Measurements from ENCODE around the gene LRRK2. TPM values are rescaled to one million over a fixed set of nuclear protein-coding genes. Genes with fewer than 3 reads are reported as not detected.

LRRK2 gene
- polyA plus RNA-seq, 2 of the 4 experiments (the other 2 are of a cell fraction) = 5.3 to 20.4 TPM

DNA sequence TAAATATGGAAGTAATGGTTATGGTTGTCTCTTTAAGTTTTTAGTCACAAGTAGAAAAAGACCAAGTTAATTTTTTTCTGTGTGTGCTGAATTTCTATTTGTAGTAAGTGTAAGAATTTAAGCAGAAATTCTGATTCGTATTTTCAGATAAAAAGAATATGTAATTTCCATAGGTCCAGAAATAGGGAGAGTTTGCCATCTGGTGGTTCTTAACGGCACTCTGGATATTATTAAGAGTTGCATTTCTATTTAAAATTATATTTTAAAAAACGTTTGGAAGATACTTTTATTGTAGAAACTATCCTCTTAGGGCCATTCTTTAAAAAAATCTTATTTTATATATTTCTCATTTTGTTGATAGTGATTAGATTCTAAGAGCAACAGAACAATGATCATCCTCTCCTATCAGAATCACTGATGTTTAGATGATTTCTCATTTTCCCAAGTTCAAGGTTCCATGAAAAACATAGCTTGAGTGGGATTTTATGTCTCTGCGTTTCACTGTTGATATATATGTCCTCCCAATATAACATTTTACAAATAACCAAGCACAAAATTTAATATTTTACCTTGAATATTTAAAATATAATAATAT lies 88.3 kb downstream of the LRRK2 start (continued):
- TF ChIP-seq, protein P1, sequence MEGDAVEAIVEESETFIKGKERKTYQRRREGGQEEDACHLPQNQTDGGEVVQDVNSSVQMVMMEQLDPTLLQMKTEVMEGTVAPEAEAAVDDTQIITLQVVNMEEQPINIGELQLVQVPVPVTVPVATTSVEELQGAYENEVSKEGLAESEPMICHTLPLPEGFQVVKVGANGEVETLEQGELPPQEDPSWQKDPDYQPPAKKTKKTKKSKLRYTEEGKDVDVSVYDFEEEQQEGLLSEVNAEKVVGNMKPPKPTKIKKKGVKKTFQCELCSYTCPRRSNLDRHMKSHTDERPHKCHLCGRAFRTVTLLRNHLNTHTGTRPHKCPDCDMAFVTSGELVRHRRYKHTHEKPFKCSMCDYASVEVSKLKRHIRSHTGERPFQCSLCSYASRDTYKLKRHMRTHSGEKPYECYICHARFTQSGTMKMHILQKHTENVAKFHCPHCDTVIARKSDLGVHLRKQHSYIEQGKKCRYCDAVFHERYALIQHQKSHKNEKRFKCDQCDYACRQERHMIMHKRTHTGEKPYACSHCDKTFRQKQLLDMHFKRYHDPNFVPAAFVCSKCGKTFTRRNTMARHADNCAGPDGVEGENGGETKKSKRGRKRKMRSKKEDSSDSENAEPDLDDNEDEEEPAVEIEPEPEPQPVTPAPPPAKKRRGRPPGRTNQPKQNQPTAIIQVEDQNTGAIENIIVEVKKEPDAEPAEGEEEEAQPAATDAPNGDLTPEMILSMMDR (IDR thresholded peaks at IDR 0.05) = peak; percentile 90

DNA sequence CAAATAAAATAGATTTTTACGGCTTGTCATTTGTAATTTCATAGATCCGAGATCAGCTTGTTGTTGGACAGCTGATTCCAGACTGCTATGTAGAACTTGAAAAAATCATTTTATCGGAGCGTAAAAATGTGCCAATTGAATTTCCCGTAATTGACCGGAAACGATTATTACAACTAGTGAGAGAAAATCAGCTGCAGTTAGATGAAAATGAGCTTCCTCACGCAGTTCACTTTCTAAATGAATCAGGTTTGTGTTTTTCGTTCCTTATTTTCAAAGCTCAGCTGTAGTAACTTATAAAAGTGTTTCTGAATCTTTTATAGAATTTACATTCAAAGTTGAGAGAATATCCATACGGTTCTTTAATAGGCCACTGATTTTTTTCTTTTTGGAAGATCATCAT lies 89.1 kb downstream of the LRRK2 start:
- CTCF ChIA-PET = interaction anchor here (0.6 to 4.4 kb wide), 23 partner anchors 8 to 550 kb away, joined by 3 to 33 read pairs (median 4); no protein-coding TSS in a partner anchor
- no peak for TF ChIP-seq MAZ (IDR thresholded peaks at IDR 0.05; ENCODE audit: borderline replicate concordance, low read depth, low read length)
- TF ChIP-seq FOSB (CRISPR knock-in tag; IDR thresholded peaks at IDR 0.05) = no peak
- no peak for TF ChIP-seq JUN (IDR thresholded peaks at IDR 0.05)
- no peak for TF ChIP-seq PHF8 (IDR thresholded peaks at IDR 0.05; ENCODE audit: borderline replicate concordance, low read depth)
- TF ChIP-seq EHMT2 (IDR thresholded peaks at IDR 0.05; ENCODE audit: low read depth) = no peak
- TF ChIP-seq HOXB5 (CRISPR knock-in tag; IDR thresholded peaks at IDR 0.05) = no peak
- no peak for TF ChIP-seq ZNF302 (CRISPR knock-in tag; IDR thresholded peaks at IDR 0.05)
- TF ChIP-seq KDM5A (IDR thresholded peaks at IDR 0.05) = no peak
- TF ChIP-seq TFCP2L1 (CRISPR knock-in tag; IDR thresholded peaks at IDR 0.05) = no peak
- no peak for TF ChIP-seq HEYL (CRISPR knock-in tag; IDR thresholded peaks at IDR 0.05)
- no peak for TF ChIP-seq JUNB (IDR thresholded peaks at IDR 0.05)
- no peak for TF ChIP-seq CBX2 (IDR thresholded peaks at IDR 0.05; ENCODE audit: borderline replicate concordance, low read depth)
- TF ChIP-seq MYC (IDR thresholded peaks at IDR 0.05; ENCODE audit: borderline replicate concordance, low read length) = no peak
- TF ChIP-seq POLR2A (IDR thresholded peaks at IDR 0.05; ENCODE audit: low read length) = no peak
- no peak for TF ChIP-seq BHLHE40 (IDR thresholded peaks at IDR 0.05; ENCODE audit: low read depth, low read length)
- no peak for TF ChIP-seq FOSL2 (IDR thresholded peaks at IDR 0.05)
- TF ChIP-seq FOSL2 (CRISPR knock-in tag; IDR thresholded peaks at IDR 0.05) = no peak
- TF ChIP-seq SMC3 (IDR thresholded peaks at IDR 0.05) = no peak
- H3K4me1 ChIP-seq = peaks cover 9% of the 10 kb centered on the region; the same call in 2 of the 3 replicates
- FAIRE-seq (no peak), ATAC-seq (no peak), DNase-seq (ENCODE audit: low read depth in 1 of 2, low spot score in 1 of 2) (no peak)
- H3K27ac ChIP-seq = no peak overlapping the region
- POLR2A ChIA-PET = no interaction called here
- no peak overlapping the region for H3K4me3 ChIP-seq
- H3K4me2 ChIP-seq = no peak overlapping the region
- no peaks in the 10 kb centered on the region for H3K9me3 ChIP-seq
- WGBS (ENCODE audit: missing lambda C conversion rate) = 91% methylated on average over 10 of the region's 10 CpGs

DNA sequence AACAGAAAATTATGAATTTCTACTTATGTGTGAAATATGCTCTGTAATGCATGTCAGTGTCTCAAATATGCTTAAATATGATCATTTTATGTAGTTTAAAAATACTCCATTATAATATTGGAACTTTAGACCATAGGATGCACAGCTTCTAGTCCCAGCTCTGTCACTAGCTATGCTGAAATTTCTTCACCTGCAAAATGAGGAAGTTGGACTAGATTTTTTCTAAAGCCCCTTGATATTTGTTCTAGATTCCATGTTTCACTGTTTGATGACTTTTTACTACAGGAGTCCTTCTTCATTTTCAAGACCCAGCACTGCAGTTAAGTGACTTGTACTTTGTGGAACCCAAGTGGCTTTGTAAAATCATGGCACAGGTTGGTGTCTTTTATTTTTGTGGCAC lies 90.1 kb downstream of the LRRK2 start:
- Histone ChIP-seq H3K27ac (no peak overlapping the region), H3K4me2 (no peak overlapping the region), H3K4me3 (no peak overlapping the region), H3K4me1 (peaks cover 9% of the 10 kb centered on the region; the same call in 2 of the 3 replicates), H3K9me3 (no peaks in the 10 kb centered on the region)
- no peak for ATAC-seq
- no peak for DNase-seq (ENCODE audit: low read depth in 1 of 2, low spot score in 1 of 2)
- FAIRE-seq = no peak
- POLR2A ChIA-PET = no interaction called here
- CTCF ChIA-PET = interaction anchor here (1.5 to 4.4 kb wide), 6 partner anchors 11 to 304 kb away, joined by 3 to 33 read pairs (median 10); no protein-coding TSS in a partner anchor
- TF ChIP-seq, protein P2, sequence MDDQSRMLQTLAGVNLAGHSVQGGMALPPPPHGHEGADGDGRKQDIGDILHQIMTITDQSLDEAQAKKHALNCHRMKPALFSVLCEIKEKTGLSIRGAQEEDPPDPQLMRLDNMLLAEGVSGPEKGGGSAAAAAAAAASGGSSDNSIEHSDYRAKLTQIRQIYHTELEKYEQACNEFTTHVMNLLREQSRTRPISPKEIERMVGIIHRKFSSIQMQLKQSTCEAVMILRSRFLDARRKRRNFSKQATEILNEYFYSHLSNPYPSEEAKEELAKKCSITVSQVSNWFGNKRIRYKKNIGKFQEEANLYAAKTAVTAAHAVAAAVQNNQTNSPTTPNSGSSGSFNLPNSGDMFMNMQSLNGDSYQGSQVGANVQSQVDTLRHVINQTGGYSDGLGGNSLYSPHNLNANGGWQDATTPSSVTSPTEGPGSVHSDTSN (IDR thresholded peaks at IDR 0.05) = no peak
- no peak for TF ChIP-seq FOSL2 (IDR thresholded peaks at IDR 0.05)
- TF ChIP-seq FOSL2 (CRISPR knock-in tag; IDR thresholded peaks at IDR 0.05) = no peak
- no peak for TF ChIP-seq RAD21 (conservative IDR thresholded peaks at IDR 0.05 in 1 of 2, IDR thresholded peaks at IDR 0.05 in 1 of 2)
- no peak for TF ChIP-seq TFCP2L1 (CRISPR knock-in tag; IDR thresholded peaks at IDR 0.05)
- TF ChIP-seq RARB (CRISPR knock-in tag; IDR thresholded peaks at IDR 0.05) = no peak
- no peak for TF ChIP-seq ZSCAN20 (CRISPR knock-in tag; IDR thresholded peaks at IDR 0.05)
- TF ChIP-seq CHD2 (IDR thresholded peaks at IDR 0.05; ENCODE audit: low read length, partially characterized antibody) = no peak
- TF ChIP-seq, protein P3, sequence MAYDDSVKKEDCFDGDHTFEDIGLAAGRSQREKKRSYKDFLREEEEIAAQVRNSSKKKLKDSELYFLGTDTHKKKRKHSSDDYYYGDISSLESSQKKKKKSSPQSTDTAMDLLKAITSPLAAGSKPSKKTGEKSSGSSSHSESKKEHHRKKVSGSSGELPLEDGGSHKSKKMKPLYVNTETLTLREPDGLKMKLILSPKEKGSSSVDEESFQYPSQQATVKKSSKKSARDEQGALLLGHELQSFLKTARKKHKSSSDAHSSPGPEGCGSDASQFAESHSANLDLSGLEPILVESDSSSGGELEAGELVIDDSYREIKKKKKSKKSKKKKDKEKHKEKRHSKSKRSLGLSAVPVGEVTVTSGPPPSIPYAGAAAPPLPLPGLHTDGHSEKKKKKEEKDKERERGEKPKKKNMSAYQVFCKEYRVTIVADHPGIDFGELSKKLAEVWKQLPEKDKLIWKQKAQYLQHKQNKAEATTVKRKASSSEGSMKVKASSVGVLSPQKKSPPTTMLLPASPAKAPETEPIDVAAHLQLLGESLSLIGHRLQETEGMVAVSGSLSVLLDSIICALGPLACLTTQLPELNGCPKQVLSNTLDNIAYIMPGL (CRISPR knock-in tag; IDR thresholded peaks at IDR 0.05; ENCODE audit: borderline replicate concordance) = no peak
- TF ChIP-seq EP300 (IDR thresholded peaks at IDR 0.05) = no peak
- no peak for TF ChIP-seq HOXB5 (CRISPR knock-in tag; IDR thresholded peaks at IDR 0.05)
- TF ChIP-seq CBX8 (IDR thresholded peaks at IDR 0.05) = no peak
- TF ChIP-seq ZC3H11A (IDR thresholded peaks at IDR 0.05) = no peak
- TF ChIP-seq FOXS1 (CRISPR knock-in tag; IDR thresholded peaks at IDR 0.05) = no peak
- no peak for TF ChIP-seq ZFP36 (IDR thresholded peaks at IDR 0.05; ENCODE audit: borderline replicate concordance, partially characterized antibody)

Data from A549 (cell line).